ENCODE measurements around the gene INHBC. TPM values are rescaled to one million over a fixed set of nuclear protein-coding genes. Genes with fewer than 3 reads are reported as not detected.
"Not testable (repeated sequence)": the region's sequence is repeated elsewhere in the genome, so short reads cannot be mapped to it uniquely, and the experiment has no call there.

Gene INHBC
- total RNA-seq, 1 experiment from 2014 or later: not detected

DNA sequence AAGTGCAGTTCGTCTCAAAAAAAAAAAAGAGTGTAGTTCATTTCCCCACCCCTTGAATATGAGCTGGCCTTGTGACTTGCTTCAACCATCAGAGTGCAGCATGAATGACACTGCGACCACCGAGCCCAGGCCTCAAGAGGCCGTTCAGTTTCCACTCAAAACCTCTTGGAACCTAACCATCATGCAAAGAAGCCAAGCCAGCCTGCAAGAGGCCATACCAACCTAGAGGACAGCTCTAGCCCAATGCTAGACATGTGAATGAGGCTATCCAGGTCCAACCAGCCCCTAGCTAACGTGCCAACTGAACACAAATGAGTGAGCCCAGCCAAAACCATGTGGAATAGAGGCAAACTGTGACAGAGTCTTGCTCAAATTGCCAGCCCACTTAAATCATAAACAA is 33.4 kb upstream of the INHBC start:
- intact Hi-C loops (cut with micrococcal nuclease): no loop called here
- BruUV-seq (replicated peaks): no TSS peak
- H3K27ac ChIP-seq (ENCODE audit: low read length): no peak overlapping the region
- CTCF ChIA-PET: no interaction called here
- H3K27me3 ChIP-seq (ENCODE audit: low read length): no peaks in the 10 kb centered on the region
- ATAC-seq: no peak
- H4K20me1 ChIP-seq (ENCODE audit: low read length): no peaks in the 10 kb centered on the region
- H3F3A ChIP-seq (ENCODE audit: low read length, unreplicated experiment): no peaks in the 10 kb centered on the region
- DNase-seq: no peak
- POLR2A ChIA-PET (ENCODE audit: unreplicated experiment): no interaction called here
- H3K4me1 ChIP-seq (ENCODE audit: insufficient read depth, low read length): no peaks in the 10 kb centered on the region
- no peak overlapping the region for H2AFZ ChIP-seq (ENCODE audit: low read length)
- H3K36me3 ChIP-seq (ENCODE audit: low read depth, low read length): no peaks in the 10 kb centered on the region
- no peaks in the 10 kb centered on the region for H3K9me3 ChIP-seq (ENCODE audit: low read length)
- TF ChIP-seq EZH2 (IDR thresholded peaks at IDR 0.05; ENCODE audit: low read length, unreplicated experiment) (no peak), EZH2phosphoT487 (IDR thresholded peaks at IDR 0.05; ENCODE audit: borderline replicate concordance, low read length) (no peak), CTCF (conservative IDR thresholded peaks at IDR 0.05; ENCODE audit: low read depth, low read length) (no peak)
- H3K9ac ChIP-seq (ENCODE audit: low read length): no peak overlapping the region
- no peaks in the 10 kb centered on the region for H3K79me2 ChIP-seq (ENCODE audit: low read length)
- H3K4me2 ChIP-seq (ENCODE audit: low read length): no peak overlapping the region
- no peak overlapping the region for H3K4me3 ChIP-seq (ENCODE audit: low read length)
- no peaks in the 10 kb centered on the region for H3K9me2 ChIP-seq (replicated peaks; ENCODE audit: low read length)

- ATAC-seq; intact Hi-C loops (cut with micrococcal nuclease); BruUV-seq (replicated peaks): not testable (repeated sequence)
Observed at GRCh38 chr12:57402156-57402555, 32.4 kb upstream of the INHBC start.

GRCh38 chr12:57404966-57405640 is 29.5 kb upstream of the INHBC start:
- no peak overlapping the region for H3K4me2 ChIP-seq (ENCODE audit: low read length)
- H4K20me1 ChIP-seq (ENCODE audit: low read length): no peaks in the 10 kb centered on the region
- intact Hi-C loops (cut with micrococcal nuclease): no loop called here
- DNase-seq (no peak), ATAC-seq (no peak)
- TF ChIP-seq EZH2phosphoT487 (IDR thresholded peaks at IDR 0.05; ENCODE audit: borderline replicate concordance, low read length) (no peak), EZH2 (IDR thresholded peaks at IDR 0.05; ENCODE audit: low read length, unreplicated experiment) (no peak), CTCF (conservative IDR thresholded peaks at IDR 0.05; ENCODE audit: low read depth, low read length) (no peak)
- H2AFZ ChIP-seq (ENCODE audit: low read length): no peak overlapping the region
- no TSS peak for BruUV-seq (replicated peaks)
- no peaks in the 10 kb centered on the region for H3F3A ChIP-seq (ENCODE audit: low read length, unreplicated experiment)
- no peaks in the 10 kb centered on the region for H3K9me3 ChIP-seq (ENCODE audit: low read length)
- H3K36me3 ChIP-seq (ENCODE audit: low read depth, low read length): no peaks in the 10 kb centered on the region
- no peak overlapping the region for H3K4me3 ChIP-seq (ENCODE audit: low read length)
- H3K79me2 ChIP-seq (ENCODE audit: low read length): no peaks in the 10 kb centered on the region
- POLR2A ChIA-PET (ENCODE audit: unreplicated experiment): no interaction called here
- no peaks in the 10 kb centered on the region for H3K4me1 ChIP-seq (ENCODE audit: insufficient read depth, low read length)
- no peak overlapping the region for H3K9ac ChIP-seq (ENCODE audit: low read length)
- no peaks in the 10 kb centered on the region for H3K27me3 ChIP-seq (ENCODE audit: low read length)
- CTCF ChIA-PET: no interaction called here
- no peaks in the 10 kb centered on the region for H3K9me2 ChIP-seq (replicated peaks; ENCODE audit: low read length)
- H3K27ac ChIP-seq (ENCODE audit: low read length): no peak overlapping the region

More at GRCh38 chr12:57402156-57402555, 32.4 kb upstream of the INHBC start:
- H3K36me3 ChIP-seq (ENCODE audit: low read depth, low read length); H3K9me3 ChIP-seq (ENCODE audit: low read length); H3K9ac ChIP-seq (ENCODE audit: low read length); H4K20me1 ChIP-seq (ENCODE audit: low read length); H3K9me2 ChIP-seq (replicated peaks; ENCODE audit: low read length); H2AFZ ChIP-seq (ENCODE audit: low read length); H3K4me1 ChIP-seq (ENCODE audit: insufficient read depth, low read length); DNase-seq; H3K79me2 ChIP-seq (ENCODE audit: low read length); POLR2A ChIA-PET (ENCODE audit: unreplicated experiment); H3K27me3 ChIP-seq (ENCODE audit: low read length); H3K27ac ChIP-seq (ENCODE audit: low read length); H3K4me2 ChIP-seq (ENCODE audit: low read length); H3K4me3 ChIP-seq (ENCODE audit: low read length); CTCF ChIA-PET; H3F3A ChIP-seq (ENCODE audit: low read length, unreplicated experiment): not testable (repeated sequence)

All from PC-3 (cell line).